Lower leg skin (tissue), 4 donors: Measurements from ENCODE around the gene ADCY10. TPM values are rescaled to one million over a fixed set of nuclear protein-coding genes. Genes with fewer than 3 reads are reported as not detected.

Experiments used
- DNase-seq, 2 donors: peaks; one replicate each; pipeline ENCODE4 v3.0.0-alpha.2; 2019; ENCODE audit warnings: low spot score in 2 of 2
- H3K4me3 ChIP-seq: fragments of 200-600 bp; sonication (generic); 2 replicates; pipeline ENCODE4 v1.5.1; 2017; ENCODE audit warnings: mild to moderate bottlenecking, low read depth; ENCODE audit not compliant: poor library complexity, severe bottlenecking
- CTCF ChIP-seq, 3 donors: fragments of 450-650 bp; IDR thresholded peaks; one replicate each; pipeline ENCODE4 v1.5.1; 2016; ENCODE audit warnings: antibody characterized with exemption in 3 of 3, mild to moderate bottlenecking in 3 of 3, moderate library complexity in 2 of 3
- POLR2A ChIP-seq, 2 donors: fragments of 450-650 bp; IDR thresholded peaks; one replicate each; pipeline ENCODE4 v1.6.1; 2016 to 2017; ENCODE audit warnings: antibody characterized with exemption in 2 of 2, mild to moderate bottlenecking in 1 of 2, moderate library complexity in 1 of 2
- WGBS, 2 donors: methylation state at CpG; one replicate each; pipeline ENCODE4 v1.1.5; 2018; 5-methylcytosine and 5-hydroxymethylcytosine counted together
- intact Hi-C: fragments of 100-400 bp; cut with DNase I; formaldehyde crosslinking; loops from one replicate; pipeline ENCODE4 v1.15.0; 2023; ENCODE audit warnings: low total_unique reads
- total RNA-seq, 4 donors: library from RNA; depleted of rRNA; stranded (reverse); fragments of >200 nt; gene quantifications; one replicate each; pipeline ENCODE4 v1.1.0, GENCODE V29; 2016

The ADCY10 gene
- total RNA-seq, 4 donors from 2014 or later, result 0.07 to 0.10 TPM; not detected in 2

- no peak for TF ChIP-seq CTCF (IDR thresholded peaks at IDR 0.05)
- TF ChIP-seq POLR2A (IDR thresholded peaks at IDR 0.05), result no peak
- no peak overlapping the region for H3K4me3 ChIP-seq
- WGBS, 2 donors, result 91 to 92% methylated on average over 3 of the region's 3 CpGs
- DNase-seq, result no peak
- intact Hi-C loops, result loop anchor here (2.0 kb wide), 1 partner anchor 17 kb away; no protein-coding TSS in a partner anchor
Observed at GRCh38 chr1:167770127-167770526, 143.8 kb downstream of the ADCY10 start.

- intact Hi-C loops, result no loop called here
- no peak for DNase-seq
- H3K4me3 ChIP-seq, result no peak overlapping the region
- TF ChIP-seq POLR2A (IDR thresholded peaks at IDR 0.05), result no peak
- no peak for TF ChIP-seq CTCF (IDR thresholded peaks at IDR 0.05)
Observed at GRCh38 chr1:167767761-167768160, 146.2 kb downstream of the ADCY10 start.

GRCh38 chr1:167766538-167766937, 147.4 kb downstream of the ADCY10 start:
- intact Hi-C loops, result no loop called here
- no peak overlapping the region for H3K4me3 ChIP-seq
- DNase-seq, result no peak
- TF ChIP-seq CTCF (IDR thresholded peaks at IDR 0.05) (no peak), POLR2A (IDR thresholded peaks at IDR 0.05) (no peak)
- WGBS, 2 donors, result 94 to 97% methylated on average over 2 of the region's 2 CpGs

GRCh38 chr1:167765496-167765895, 148.4 kb downstream of the ADCY10 start:
- DNase-seq, result no peak
- H3K4me3 ChIP-seq, result no peak overlapping the region
- WGBS, 2 donors, result 92 to 96% methylated on average over 6 of the region's 6 CpGs
- intact Hi-C loops, result no loop called here
- TF ChIP-seq POLR2A (IDR thresholded peaks at IDR 0.05) (no peak), CTCF (IDR thresholded peaks at IDR 0.05) (no peak)

- 85 to 87% methylated on average over 5 of the region's 5 CpGs for WGBS, 2 donors
- no peak overlapping the region for H3K4me3 ChIP-seq
- TF ChIP-seq CTCF (IDR thresholded peaks at IDR 0.05) (no peak), POLR2A (IDR thresholded peaks at IDR 0.05) (no peak)
- intact Hi-C loops, result no loop called here
- DNase-seq, result no peak
Observed at GRCh38 chr1:167764458-167765330, 149.2 kb downstream of the ADCY10 start.
